ENCODE results near the gene MYOZ3.

Gene MYOZ3

GRCh38 chr5:150642991-150643710, 17.9 kb upstream of the MYOZ3 start:
- no peak for DNase-seq (ENCODE audit: low read depth in 2 of 2)

DNA sequence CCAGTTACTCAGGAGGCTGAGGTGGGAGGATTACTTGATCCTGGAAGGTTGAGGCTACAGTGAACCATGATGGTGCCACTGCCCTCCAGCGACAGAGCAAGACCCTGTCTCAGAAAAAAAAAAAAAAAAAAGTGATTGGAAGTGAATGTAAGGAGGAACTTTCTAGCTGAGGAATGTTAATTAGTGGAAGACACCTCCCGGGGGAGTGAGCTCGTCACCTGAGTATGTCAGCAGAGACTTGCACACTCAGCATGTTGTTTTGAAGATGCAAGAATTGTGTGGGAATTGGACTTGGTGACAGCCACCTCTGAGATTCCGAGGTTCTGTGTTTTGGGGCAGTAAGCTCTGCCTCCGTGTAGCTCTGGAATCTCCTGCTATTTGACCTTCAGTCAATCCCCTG, 17.0 kb upstream of the MYOZ3 start:
- DNase-seq (ENCODE audit: low read depth in 2 of 2): no peak

DNA sequence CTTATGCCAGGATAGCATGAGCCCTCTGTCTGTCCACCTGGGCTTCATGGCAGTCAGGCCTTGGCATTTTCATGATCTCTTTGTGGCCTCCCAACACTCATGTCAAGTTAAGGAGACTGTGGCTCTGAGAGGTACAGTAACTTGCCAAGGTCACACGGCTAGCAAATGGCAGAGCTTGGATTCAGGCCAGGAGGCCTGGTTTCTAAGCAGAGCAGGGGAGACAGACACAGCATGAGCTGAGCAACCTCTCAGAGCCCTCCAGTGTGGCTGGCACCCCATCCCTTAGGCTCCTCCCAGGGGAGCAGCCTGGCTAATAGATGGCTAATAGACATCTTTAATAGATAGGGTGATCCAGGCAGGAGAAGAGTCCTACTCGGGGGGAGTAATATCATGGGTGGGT, 16.5 kb upstream of the MYOZ3 start:
- DNase-seq (ENCODE audit: low read depth in 2 of 2): no peak

DNA sequence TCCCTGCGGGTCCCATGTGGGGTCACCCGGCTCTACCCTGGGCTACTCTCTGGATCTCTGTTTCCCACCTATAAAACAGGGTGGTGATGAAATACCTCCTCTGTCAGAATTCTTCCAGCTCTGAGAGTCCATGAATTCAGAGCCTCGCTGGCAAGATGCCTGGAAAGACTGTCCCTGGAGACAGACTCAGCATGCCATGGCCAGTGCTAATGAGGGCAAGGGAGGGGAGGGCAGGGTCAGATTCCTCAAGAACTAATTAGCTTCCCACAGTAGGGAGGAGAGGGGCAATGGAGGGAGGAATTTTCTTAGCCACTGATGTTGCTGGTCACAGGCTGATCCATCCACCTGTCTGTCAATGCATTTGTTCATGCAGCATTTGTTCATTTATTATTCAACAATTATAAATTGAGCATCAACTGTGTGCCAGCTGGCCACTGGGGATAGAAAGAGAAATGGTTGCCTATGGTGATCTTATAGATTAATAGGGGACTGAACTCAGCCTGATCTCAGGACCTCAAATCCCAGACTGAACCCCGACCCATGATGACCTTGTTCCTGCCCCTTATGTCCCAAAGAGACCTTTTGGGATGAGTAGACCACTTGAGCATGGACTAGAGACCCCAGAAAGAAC, 15.9 kb upstream of the MYOZ3 start:
- no peak for DNase-seq (ENCODE audit: low read depth in 2 of 2)

DNA sequence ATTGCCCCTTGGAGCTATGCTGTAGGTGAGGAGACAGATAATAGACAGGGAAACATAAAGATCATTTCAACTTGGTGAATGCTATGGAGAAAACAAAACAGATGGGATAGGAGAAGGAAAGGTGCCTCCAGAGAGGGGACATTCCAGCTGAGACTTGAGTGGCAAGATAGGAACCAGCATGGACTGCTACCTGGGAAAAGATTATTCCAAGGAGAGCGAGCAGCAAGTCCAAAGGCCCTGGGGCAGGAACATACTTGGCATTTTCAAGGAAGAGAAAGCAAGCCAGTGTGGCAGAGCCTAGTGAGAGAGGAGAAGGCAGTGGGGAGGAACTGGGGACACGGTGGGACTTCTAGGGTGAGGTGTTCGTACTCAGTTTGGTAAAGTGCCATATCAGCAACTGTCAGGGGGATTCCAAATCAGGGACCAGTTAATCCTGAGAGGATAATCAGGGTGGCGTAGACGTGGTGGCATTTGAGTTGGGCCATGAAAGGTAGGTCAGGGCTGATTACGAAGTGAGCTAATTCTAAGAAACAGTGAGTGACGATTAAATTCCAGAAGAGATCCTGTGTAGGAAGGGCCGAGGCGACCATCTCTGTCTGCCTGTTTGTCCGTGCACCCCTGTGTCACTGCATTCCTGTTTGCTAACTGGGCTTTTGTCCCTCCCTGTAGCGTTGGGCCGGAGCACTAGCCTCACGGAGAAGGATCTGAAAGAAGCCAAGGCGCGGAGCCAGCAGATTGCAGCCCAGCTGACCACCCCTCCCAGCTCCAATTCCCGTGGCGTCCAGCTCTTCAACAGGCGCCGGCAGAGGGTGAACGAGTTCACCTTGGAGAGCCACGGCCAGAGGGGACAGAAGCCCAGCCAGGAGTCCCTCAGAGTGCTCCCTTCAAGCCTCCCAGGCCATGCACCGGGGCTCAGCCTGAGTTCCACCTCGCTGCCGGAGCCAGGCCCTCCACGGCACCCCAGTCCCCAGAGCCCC, 13.5 kb upstream of the MYOZ3 start:
- DNase-seq (ENCODE audit: low read depth in 2 of 2): no peak

- no peak for DNase-seq (ENCODE audit: low read depth in 2 of 2)
Measured at GRCh38 chr5:150648294-150649107, 12.6 kb upstream of the MYOZ3 start.

GRCh38 chr5:150649108-150650020, 11.7 kb upstream of the MYOZ3 start:
- DNase-seq (ENCODE audit: low read depth in 2 of 2): no peak

- no peak for DNase-seq (ENCODE audit: low read depth in 2 of 2)
Measured at GRCh38 chr5:150650021-150651006, 10.7 kb upstream of the MYOZ3 start.

DNA sequence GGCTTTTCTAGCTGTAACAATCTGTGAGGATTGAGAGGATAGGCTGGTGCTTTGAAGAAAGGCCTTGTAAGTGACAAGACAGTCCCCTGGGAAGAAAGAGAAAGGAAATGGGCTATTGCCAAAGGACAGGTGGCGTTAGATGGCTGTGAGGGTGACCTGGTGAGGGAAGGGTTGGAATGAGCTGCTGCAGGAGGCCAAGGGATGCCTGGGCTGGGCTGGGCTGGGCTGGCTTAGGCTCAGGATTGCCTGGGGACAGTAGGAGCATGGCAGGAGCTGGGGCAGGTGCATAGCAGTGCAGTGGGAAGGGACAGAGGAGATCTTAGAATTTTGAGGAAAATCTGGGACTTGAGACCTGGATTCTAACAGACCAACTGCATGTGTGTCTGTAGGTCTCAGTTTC, 9.7 kb upstream of the MYOZ3 start:
- no peak for DNase-seq (ENCODE audit: low read depth in 2 of 2)

- DNase-seq (ENCODE audit: low read depth in 2 of 2): no peak
Measured at GRCh38 chr5:150651924-150652671, 9.0 kb upstream of the MYOZ3 start.

- no peak for DNase-seq (ENCODE audit: low read depth in 2 of 2)
Measured at GRCh38 chr5:150653145-150653761, 7.8 kb upstream of the MYOZ3 start.

DNA sequence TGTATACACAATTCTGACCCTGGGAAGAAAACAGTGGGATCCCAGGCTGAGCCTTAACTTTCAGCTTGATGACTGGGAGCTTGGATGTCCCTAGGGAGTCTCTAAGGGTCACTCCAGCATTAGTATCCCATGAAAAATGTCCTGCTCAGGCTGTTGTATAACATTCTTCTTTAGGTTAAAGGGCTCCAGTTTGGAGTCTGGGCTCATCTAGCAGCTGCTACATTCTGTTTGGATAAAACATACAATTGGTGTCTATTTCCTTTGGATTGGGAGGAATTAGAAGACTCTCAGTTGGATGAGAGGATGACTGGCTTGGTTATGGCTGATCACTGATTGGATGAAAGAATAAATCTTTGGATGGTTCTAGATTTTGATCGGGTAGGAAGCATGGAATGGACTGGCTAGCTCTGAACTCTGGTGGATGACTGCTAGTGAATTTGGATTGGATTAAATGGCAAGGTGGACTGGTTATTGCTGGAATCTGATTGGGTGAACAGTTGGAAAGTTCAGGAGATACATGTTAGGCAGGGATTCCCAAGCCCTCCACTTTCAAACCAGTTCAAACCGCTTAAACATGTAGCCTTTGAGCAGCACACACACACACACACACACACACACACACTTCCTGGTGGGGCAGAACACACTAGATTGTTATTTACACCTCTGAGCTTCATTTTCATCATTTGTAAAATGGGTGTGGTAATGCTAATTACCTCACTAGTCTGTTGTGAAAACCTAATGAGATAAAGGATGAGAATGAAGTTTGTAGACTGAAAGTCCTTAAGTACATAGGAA, 7.1 kb upstream of the MYOZ3 start:
- DNase-seq (ENCODE audit: low read depth in 2 of 2): no peak

- no peak for DNase-seq (ENCODE audit: low read depth in 2 of 2)
Measured at GRCh38 chr5:150655221-150655620, 5.8 kb upstream of the MYOZ3 start.

DNA sequence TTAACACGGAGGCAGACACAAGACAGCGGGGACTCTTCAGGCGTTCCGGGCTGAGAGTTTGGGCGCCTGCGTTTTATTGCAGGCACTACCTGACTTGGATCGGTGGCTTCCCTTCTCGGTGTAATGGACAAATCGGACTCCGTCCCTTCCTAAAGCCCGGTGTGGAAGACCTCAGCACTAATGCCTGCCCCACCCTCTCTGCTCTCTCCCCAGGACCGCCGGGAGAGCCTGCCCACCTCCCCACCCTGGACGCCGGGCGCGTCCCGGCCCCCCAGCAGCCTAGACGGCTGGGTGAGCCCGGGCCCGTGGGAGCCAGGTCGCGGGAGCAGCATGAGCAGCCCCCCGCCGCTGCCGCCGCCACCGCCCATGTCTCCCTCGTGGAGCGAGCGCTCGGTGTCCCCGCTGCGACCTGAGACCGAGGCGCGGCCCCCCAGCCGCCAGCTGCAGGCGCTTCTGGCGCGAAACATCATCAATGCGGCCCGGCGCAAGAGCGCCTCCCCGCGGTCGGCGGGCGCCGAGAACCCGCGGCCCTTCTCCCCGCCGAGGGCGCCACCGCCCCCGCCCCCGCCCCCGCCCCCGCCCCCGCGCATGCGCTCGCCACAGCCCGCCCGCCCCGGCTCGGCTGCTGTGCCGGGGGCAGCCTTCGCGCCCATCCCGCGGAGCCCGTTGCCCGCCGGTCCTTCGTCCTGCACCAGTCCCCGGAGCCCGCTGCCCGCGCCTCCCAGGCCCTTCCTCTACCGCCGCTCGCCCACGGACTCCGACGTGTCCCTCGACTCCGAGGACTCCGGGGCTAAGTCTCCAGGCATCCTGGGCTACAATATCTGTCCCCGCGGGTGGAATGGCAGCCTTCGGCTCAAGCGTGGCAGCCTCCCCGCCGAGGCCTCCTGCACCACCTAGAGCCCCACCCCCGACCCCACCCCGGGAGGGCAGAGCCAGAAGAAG, 4.6 kb upstream of the MYOZ3 start:
- DNase-seq (ENCODE audit: low read depth in 2 of 2): peak; percentile 59 to 72

DNA sequence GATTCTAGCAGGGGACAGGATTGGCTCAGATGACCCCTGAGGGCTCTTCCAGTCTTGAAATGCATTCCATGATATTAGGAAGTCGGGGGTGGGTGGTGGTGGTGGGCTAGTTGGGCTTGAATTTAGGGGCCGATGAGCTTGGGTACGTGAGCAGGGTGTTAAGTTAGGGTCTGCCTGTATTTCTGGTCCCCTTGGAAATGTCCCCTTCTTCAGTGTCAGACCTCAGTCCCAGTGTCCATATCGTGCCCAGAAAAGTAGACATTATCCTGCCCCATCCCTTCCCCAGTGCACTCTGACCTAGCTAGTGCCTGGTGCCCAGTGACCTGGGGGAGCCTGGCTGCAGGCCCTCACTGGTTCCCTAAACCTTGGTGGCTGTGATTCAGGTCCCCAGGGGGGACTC, 2.9 kb upstream of the MYOZ3 start:
- no peak for DNase-seq (ENCODE audit: low read depth in 2 of 2)

- DNase-seq (ENCODE audit: low read depth in 2 of 2): no peak
Measured at GRCh38 chr5:150658699-150659265, 2.3 kb upstream of the MYOZ3 start.

Measured in stimulated activated CD4-positive, alpha-beta T cell treated with anti-CD3 and anti-CD28 coated beads, Interleukin-1b, Interleukin-23, amount 100 ng/mL, for 4 hours (primary cell).